ENCODE results near the gene HYPK.
"Not testable (repeated sequence)": the region's sequence is repeated elsewhere in the genome, so short reads cannot be mapped to it uniquely, and the experiment has no call there.

HYPK gene

GRCh38 chr15:43795197-43795596 lies 5.2 kb upstream of the HYPK start:
- no peak for DNase-seq (ENCODE audit: low read depth in 2 of 2)

- no peak for DNase-seq (ENCODE audit: low read depth in 2 of 2)
These were observed 4.4 kb upstream of the HYPK start for GRCh38 chr15:43795997-43796396.

- DNase-seq (ENCODE audit: low read depth in 2 of 2), result no peak
These were observed 3.8 kb upstream of the HYPK start for GRCh38 chr15:43796566-43796965.

- DNase-seq (ENCODE audit: low read depth in 2 of 2), result no peak
These were observed 1.0 kb upstream of the HYPK start for GRCh38 chr15:43799209-43799944.

GRCh38 chr15:43799945-43800285 lies 484 bp upstream of the HYPK start, which contains the start of gene SERINC4:
Gene SERINC4 (minus strand): TSS chr15:43800220. CDS start chr15:43799986, 234 bp downstream.
- DNase-seq (ENCODE audit: low read depth in 2 of 2), result no peak

GRCh38 chr15:43802676-43803075 lies 2.3 kb downstream of the HYPK start:
- DNase-seq (ENCODE audit: low read depth in 2 of 2), result not testable (repeated sequence)

- no peak for DNase-seq (ENCODE audit: low read depth in 2 of 2)
These were observed 8.1 kb downstream of the HYPK start for GRCh38 chr15:43808435-43808950.

GRCh38 chr15:43808960-43809678 lies 8.7 kb downstream of the HYPK start:
- DNase-seq (ENCODE audit: low read depth in 2 of 2), result no peak

- DNase-seq (ENCODE audit: low read depth in 2 of 2), result not testable (repeated sequence)
These were observed 14.7 kb downstream of the HYPK start for GRCh38 chr15:43815064-43815463.

- no peak for DNase-seq (ENCODE audit: low read depth in 2 of 2)
These were observed 21.1 kb downstream of the HYPK start for GRCh38 chr15:43821505-43821904.

GRCh38 chr15:43824302-43825246 lies 24.2 kb downstream of the HYPK start, which contains the start of gene MFAP1:
Gene MFAP1 (minus strand): TSS chr15:43824690. CDS start chr15:43824569, 121 bp downstream.
- peak; percentile 92 to 93 for DNase-seq (ENCODE audit: low read depth in 2 of 2)

GRCh38 chr15:43825305-43825704 lies 24.9 kb downstream of the HYPK start:
- DNase-seq (ENCODE audit: low read depth in 2 of 2), result not testable (repeated sequence)

- DNase-seq (ENCODE audit: low read depth in 2 of 2), result no peak
These were observed 25.7 kb downstream of the HYPK start for GRCh38 chr15:43826029-43826507.

GRCh38 chr15:43826508-43827341 lies 26.3 kb downstream of the HYPK start, which contains the start of gene WDR76:
Gene WDR76 (plus strand): TSS chr15:43827002. CDS start chr15:43827033, 31 bp downstream.
- peak; percentile 44 to 48 for DNase-seq (ENCODE audit: low read depth in 2 of 2)

- DNase-seq (ENCODE audit: low read depth in 2 of 2), result no peak
These were observed 27.8 kb downstream of the HYPK start for GRCh38 chr15:43828061-43828657.

GRCh38 chr15:43829951-43830540 lies 29.6 kb downstream of the HYPK start:
- not testable (repeated sequence) for DNase-seq (ENCODE audit: low read depth in 2 of 2)

- not testable (repeated sequence) for DNase-seq (ENCODE audit: low read depth in 2 of 2)
These were observed 30.4 kb downstream of the HYPK start for GRCh38 chr15:43830691-43831275.

- DNase-seq (ENCODE audit: low read depth in 2 of 2), result not testable (repeated sequence)
These were observed 31.2 kb downstream of the HYPK start for GRCh38 chr15:43831519-43832052.

GRCh38 chr15:43832485-43832884 lies 32.1 kb downstream of the HYPK start:
- DNase-seq (ENCODE audit: low read depth in 2 of 2), result not testable (repeated sequence)
